Measurements from ENCODE around the gene PIGBOS1. TPM values are rescaled to one million over a fixed set of nuclear protein-coding genes. Genes with fewer than 3 reads are reported as not detected.

The PIGBOS1 gene
- polyA plus RNA-seq, 2 of the 4 experiments (the other 2 are of a cell fraction), result 33.5 to 42.3 TPM

DNA sequence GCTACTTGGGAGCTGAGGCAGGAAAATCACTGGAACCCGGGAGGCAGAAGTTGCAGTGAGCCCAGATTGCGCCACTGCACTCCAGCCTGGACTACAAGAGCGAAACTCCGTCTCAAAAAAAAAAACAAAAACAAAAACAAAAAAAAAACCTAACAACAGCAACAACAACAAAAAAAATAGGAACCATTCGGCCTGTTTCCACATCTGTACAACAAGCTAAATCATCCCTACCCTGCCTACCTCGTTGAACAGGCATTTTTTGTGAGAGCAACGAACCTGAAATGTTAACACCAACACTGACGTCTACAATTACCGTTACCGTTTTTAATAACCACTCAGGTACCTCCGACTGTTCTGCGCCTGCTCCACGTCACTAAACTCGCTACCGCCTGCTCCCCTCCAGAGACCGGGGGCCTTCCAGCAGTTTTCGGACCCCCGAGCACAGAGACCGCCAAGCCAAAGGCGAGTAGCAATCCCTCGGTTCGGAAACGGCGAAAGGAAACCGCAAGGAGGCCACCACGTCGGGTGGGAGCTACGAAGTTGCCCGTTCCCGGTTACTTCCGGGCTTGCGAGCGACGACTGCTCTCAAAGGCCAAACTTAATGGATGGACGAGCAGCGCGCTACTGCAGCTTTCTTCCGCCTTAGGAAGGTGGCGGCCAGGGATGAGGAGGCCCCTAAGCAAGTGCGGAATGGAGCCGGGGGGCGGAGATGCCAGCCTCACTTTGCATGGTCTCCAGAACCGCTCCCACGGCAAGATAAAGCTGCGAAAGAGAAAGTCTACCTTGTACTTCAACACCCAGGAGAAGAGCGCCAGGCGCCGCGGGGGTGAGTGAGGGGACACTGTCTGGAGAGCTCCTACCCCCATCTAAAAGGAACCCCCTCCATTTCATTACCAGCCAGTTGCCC, at the start of gene PIGBOS1, which contains the start of gene PIGB (continued):
- TF ChIP-seq, protein P1, sequence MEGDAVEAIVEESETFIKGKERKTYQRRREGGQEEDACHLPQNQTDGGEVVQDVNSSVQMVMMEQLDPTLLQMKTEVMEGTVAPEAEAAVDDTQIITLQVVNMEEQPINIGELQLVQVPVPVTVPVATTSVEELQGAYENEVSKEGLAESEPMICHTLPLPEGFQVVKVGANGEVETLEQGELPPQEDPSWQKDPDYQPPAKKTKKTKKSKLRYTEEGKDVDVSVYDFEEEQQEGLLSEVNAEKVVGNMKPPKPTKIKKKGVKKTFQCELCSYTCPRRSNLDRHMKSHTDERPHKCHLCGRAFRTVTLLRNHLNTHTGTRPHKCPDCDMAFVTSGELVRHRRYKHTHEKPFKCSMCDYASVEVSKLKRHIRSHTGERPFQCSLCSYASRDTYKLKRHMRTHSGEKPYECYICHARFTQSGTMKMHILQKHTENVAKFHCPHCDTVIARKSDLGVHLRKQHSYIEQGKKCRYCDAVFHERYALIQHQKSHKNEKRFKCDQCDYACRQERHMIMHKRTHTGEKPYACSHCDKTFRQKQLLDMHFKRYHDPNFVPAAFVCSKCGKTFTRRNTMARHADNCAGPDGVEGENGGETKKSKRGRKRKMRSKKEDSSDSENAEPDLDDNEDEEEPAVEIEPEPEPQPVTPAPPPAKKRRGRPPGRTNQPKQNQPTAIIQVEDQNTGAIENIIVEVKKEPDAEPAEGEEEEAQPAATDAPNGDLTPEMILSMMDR (IDR thresholded peaks at IDR 0.05), result no peak
- no peak for TF ChIP-seq MAFK (IDR thresholded peaks at IDR 0.05; ENCODE audit: partially characterized antibody)
- no peak for TF ChIP-seq FOSL2 (IDR thresholded peaks at IDR 0.05)
- TF ChIP-seq FOSL2 (CRISPR knock-in tag; IDR thresholded peaks at IDR 0.05), result no peak
- 0 out of 5 replicates have a peak, but pooled peaks have one; percentile 10 to 26 for TF ChIP-seq RAD21 (conservative IDR thresholded peaks at IDR 0.05 in 1 of 2, IDR thresholded peaks at IDR 0.05 in 1 of 2)
- TF ChIP-seq NPAS2 (CRISPR knock-in tag; IDR thresholded peaks at IDR 0.05; ENCODE audit: borderline replicate concordance), result no peak
- TF ChIP-seq JUN (IDR thresholded peaks at IDR 0.05), result peak; percentile 84 to 94
- no peak for TF ChIP-seq BHLHE40 (IDR thresholded peaks at IDR 0.05; ENCODE audit: low read depth, low read length)
- no peak for TF ChIP-seq RARB (CRISPR knock-in tag; IDR thresholded peaks at IDR 0.05)
- TF ChIP-seq TP53 (CRISPR knock-in tag; IDR thresholded peaks at IDR 0.05), result no peak
- peak; percentile 84; the same call in 1 of the 2 replicates for TF ChIP-seq MAZ (IDR thresholded peaks at IDR 0.05; ENCODE audit: borderline replicate concordance, low read depth, low read length)
- no peak for TF ChIP-seq HEYL (CRISPR knock-in tag; IDR thresholded peaks at IDR 0.05)
- peak; percentile 81 for TF ChIP-seq MYC (IDR thresholded peaks at IDR 0.05; ENCODE audit: borderline replicate concordance, low read length)
- TF ChIP-seq PHF8 (IDR thresholded peaks at IDR 0.05; ENCODE audit: borderline replicate concordance, low read depth), result peak; percentile 82
- TF ChIP-seq CBX2 (IDR thresholded peaks at IDR 0.05; ENCODE audit: borderline replicate concordance, low read depth), result no peak
- no peak for TF ChIP-seq RCOR1 (IDR thresholded peaks at IDR 0.05; ENCODE audit: low read depth, low read length)
- no peak for TF ChIP-seq KDM1A (IDR thresholded peaks at IDR 0.05; ENCODE audit: low read depth)
- TF ChIP-seq EP300 (IDR thresholded peaks at IDR 0.05), result no peak
- no peak for TF ChIP-seq CBX8 (IDR thresholded peaks at IDR 0.05)
- TF ChIP-seq KDM5A (IDR thresholded peaks at IDR 0.05), result no peak
- TF ChIP-seq ATOH8 (CRISPR knock-in tag; IDR thresholded peaks at IDR 0.05; ENCODE audit: low read depth), result no peak
- TF ChIP-seq ZC3H11A (IDR thresholded peaks at IDR 0.05), result no peak
- no peak for TF ChIP-seq CHD2 (IDR thresholded peaks at IDR 0.05; ENCODE audit: low read length, partially characterized antibody)
- no peak for TF ChIP-seq POLR2AphosphoS2 (conservative IDR thresholded peaks at IDR 0.05; ENCODE audit: low read length)
- TF ChIP-seq NFE2L2 (conservative IDR thresholded peaks at IDR 0.05; ENCODE audit: low read length), result no peak
- TF ChIP-seq RFX5 (IDR thresholded peaks at IDR 0.05), result no peak
- TF ChIP-seq ZFP36 (IDR thresholded peaks at IDR 0.05; ENCODE audit: borderline replicate concordance, partially characterized antibody), result no peak
- TF ChIP-seq, protein P2, sequence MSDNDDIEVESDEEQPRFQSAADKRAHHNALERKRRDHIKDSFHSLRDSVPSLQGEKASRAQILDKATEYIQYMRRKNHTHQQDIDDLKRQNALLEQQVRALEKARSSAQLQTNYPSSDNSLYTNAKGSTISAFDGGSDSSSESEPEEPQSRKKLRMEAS (IDR thresholded peaks at IDR 0.05), result peak; percentile 93
- TF ChIP-seq HOXB13 (CRISPR knock-in tag; IDR thresholded peaks at IDR 0.05; ENCODE audit: low read depth), result no peak
- TF ChIP-seq ESRRA (IDR thresholded peaks at IDR 0.05; ENCODE audit: borderline replicate concordance, low read length), result no peak

Measured in A549 (cell line).